Activated naive CD4-positive, alpha-beta T cell treated with anti-CD3 and anti-CD28 coated beads, Interleukin-2, amount 50 U/mL, for 16 hours (primary cell): ENCODE measurements around the gene GOLT1A.
"Not testable (repeated sequence)": the region's sequence is repeated elsewhere in the genome, so short reads cannot be mapped to it uniquely, and the experiment has no call there.

Experiments used
- DNase-seq: peaks from one replicate; pipeline ENCODE4 v3.0.0-alpha.2; 2020

Gene GOLT1A

DNA sequence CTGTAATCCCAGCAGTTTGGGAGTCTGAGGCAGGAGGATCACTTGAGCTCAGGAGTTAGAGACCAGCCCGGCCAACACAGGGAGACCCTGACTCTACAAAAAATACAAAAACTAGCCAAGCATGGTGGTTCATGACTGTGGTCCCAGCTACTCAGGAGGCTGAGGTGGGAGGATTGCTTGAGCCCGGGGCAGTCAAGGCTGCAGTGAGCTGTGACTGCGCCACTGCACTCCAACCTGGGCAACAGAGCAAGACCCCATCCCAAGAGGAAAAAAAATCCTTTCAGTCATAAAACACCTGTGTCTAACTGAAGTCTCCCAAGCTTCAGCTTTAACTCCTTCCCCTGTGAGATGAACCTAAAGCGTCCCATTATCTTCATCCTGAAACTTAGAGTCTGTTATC is 33.1 kb upstream of the GOLT1A start:
- no peak for DNase-seq

DNA sequence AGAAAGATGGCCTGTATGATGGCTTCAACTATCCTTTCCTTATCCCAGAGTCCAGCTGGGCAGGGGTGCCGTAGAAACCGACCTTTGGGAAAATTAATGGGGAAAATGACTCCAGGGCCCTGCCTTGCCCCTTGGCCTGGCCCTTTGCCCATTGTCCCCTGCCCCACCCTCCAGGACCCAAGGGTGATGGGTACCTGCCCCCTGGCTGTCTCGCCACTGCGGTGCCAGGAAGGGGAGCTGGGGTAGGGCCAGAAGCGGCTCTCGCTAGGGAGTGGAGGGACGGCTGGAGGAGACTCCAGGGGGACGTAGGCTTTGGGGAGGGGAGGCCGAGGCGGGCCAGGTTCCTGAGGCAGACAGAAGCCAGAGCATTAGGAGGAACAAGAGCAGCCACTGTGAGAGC is 29.1 kb upstream of the GOLT1A start:
- no peak for DNase-seq

DNA sequence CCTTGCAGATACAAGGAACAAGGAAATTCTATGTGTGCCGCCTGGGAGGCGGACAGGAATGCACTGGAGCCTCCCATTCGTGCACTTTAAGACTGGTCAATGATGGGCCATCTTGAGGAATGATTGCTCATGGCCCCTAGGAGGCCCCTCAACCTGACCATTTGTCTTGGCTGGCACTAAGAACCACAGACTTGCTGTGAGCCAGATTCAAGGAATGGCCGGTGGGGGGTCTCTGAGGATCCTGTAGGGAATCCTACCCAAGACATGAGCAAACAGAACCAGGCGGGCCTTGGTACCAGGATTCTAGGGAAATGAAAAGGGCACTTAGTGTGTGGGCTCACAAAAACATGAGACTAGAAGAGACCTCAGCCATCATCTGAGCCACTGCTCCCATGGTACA is 28.1 kb upstream of the GOLT1A start:
- DNase-seq, result no peak

DNA sequence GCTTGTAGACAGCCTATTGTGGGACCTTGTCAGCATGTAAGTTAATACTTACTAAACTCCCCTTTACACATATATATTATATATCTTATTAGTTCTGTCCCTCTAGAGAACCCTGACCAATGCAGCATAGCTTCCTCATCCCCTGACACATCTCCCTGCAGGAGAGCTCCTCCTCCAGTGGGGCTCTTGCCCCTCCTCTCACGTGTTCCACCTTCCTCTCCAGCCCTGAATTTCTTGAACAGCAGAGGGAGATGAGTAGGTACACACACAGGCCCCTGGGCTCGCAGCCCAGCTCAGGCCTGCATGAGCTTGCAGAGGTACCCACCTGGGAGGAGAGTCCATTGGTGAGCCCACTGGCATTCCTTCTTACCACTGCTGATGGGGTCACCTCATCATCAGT is 27.3 kb upstream of the GOLT1A start:
- no peak for DNase-seq

DNA sequence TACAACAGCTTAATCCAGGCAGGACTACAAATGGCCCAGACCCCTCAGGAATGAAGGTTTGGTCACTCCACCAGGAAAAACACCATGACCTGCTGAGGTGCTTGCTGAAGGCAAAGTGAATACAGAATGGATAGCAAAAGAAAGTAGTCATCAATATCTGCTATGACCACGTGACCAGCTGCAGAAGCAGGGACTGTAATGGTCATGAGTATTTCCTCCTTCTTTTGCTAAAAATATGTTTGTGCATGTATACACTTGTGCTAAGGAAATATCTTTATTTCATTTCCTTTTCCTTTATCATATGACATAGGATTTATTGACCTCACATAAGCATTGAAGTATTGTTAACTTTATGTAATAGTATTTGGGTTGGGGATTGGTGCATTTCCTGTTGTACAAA is 26.4 kb upstream of the GOLT1A start:
- no peak for DNase-seq

DNA sequence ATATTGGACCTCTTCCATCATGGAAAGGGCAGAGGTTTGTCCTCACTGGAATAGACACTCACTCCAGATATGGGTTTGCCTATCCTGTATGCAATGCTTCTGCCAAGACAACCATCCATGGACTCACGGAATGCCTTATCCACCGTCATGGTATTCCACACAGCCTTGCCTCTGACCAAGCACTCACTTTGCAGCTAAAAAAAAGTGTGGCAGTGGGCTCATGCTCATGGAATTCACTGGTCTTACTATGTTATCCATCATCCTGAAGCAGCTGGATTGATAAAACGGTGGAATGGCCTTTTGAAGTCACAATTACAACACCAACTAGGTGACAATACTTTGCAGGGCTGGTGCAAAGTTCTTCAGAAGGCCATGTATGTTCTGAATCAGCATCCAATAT is 25.6 kb upstream of the GOLT1A start:
- DNase-seq, result not testable (repeated sequence)

DNA sequence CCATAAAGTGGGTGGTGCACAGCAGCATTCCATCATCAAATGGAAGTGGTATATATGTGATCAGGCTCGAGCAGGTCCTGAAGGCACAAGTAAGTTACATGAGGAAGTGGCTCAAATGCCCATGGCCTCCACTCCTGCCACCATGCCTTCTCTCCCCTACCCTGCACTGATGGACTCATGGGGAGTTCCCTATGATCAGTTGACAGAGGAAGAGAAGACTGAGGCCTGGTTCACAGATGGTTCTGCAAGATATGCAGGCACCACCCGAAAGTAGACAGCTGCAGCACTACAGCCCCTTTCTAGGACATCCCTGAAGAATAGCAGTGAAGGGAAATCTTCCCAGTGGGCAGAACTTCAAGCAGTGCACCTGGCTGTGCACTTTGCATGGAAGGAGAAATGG is 24.7 kb upstream of the GOLT1A start:
- DNase-seq, result not testable (repeated sequence)

DNA sequence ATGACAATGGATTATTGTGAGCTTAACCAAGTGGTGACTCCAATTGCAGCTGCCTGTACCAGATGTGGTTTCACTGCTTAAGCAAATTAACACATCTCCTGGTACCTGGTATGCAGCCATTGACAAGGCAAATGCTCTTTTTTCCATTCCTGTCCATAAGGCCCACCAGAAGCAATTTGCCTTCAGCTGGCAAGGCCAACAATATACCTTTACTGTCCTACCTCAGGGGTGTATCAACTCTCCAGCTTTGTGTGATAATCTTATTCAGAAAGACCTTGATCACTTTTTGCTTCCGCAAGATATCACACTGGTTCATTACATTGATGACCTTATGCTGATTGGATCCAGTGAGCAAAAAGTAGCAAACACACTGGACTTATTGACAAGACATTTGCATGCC is 23.7 kb upstream of the GOLT1A start:
- DNase-seq, result not testable (repeated sequence)

DNA sequence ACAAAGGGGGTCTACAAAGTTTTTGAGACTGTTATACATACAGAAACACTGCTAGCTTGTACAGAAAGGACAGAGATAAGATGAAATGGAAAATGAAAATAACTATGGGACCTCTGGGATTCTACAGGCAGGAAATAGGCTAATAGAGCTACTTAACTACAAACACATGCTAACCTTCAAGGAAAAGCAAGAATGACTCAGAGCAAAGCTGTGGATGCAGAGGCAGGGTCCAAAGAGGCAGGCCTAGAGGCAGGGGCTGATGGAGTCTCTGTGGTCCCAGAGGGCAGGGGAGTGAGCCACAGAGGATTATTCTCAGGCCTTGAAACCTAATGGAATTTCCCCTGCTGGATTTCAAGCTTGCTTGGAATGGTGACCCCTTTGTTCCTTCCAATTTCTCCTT is 18.7 kb upstream of the GOLT1A start:
- DNase-seq, result no peak

DNA sequence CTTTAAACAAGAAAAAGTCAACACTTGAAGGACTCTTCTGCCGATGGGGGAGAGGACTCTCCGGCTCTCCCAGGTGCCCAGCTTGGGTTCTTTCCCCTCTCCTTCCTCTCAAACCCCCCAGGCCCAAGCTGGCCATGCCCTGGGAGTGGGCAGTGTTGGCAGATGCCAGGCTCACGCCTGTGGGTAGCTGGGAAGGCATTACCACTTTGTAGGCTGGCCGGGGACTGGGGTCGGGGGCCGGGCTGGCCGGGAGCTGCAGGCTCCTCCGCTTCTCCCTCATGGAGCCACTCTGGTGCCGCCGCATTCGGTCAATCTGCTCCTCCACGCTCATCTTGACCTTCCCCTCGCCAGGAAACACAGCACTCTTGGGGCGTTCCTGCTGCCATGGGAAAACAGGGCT is 16.4 kb upstream of the GOLT1A start:
- no peak for DNase-seq

DNA sequence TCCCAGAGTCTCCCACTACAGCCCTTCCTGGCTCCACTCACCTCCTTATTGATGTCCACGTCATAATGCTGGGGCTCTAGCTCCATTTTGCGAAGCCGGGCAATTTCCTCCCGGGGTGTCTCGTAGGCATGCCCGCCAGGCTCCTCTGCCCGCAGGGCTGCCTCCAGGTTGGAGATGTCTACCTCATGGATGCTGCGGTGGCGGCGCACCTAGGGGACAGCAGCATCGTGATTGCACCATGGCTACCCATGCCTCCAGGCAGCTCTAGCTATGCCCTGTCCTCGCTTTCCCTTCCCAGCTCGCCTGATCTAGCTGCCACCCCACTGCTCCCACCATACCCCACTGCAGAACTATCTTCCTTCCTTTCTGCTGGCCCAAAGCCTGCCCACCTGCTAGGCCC is 15.1 kb upstream of the GOLT1A start:
- DNase-seq, result no peak

DNA sequence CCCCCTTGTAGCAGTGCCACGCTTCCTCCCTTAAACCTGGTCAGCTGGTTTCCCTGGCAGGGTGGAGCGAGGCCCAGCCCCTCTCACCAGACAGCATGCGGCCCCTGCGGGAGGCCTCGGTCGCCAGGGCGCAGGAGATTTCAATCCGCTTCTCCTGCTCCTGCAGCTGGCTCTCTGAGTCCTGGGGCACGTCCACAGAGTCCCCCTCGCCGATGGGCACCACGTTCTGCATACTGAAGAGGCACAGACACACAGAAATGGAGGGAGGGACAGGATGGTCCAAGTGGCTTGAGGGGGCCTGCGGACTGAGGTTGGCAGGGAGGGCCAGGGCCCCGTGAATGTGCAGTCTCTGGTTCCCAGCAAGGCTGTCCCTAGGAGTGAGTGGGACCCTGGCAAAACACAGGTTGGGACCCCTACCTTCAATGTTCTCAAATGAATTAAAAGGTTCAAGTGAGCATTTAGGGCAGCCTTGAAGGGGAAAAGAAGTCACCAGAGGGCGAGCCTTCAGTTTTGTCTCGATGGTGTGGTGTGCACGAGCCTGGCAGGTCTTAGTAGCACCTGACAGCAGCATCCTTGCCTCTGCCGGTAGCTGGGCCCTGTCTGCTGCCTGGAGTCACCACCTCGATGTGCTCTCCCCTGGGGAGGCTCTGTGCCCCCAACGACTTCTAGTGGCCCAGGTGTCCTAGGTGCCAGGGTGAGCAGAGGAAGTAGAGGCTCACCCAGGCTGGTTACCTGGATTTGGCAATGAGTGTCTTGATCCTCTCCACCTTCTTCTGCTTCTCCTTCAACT is 14.4 kb upstream of the GOLT1A start:
- no peak for DNase-seq

DNA sequence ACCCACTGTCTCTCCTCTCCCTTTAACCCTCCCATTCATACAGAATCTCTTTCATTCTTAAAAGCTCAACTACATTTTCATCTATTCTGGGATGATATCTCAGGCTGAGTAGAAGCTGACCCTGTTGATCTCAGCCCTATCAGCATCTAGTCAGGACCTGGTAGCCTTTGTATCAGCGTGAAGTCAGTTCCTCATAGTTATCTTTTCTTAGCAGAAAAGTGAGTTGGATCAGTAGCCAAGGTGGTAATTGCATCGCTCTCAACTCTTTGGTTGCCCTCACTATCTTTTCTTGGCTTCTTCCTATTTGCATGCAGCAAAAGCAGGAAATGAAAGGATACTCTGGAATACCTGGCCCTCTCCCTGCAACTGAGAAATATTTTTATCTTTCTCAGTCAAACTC is 13.6 kb upstream of the GOLT1A start:
- no peak for DNase-seq

DNA sequence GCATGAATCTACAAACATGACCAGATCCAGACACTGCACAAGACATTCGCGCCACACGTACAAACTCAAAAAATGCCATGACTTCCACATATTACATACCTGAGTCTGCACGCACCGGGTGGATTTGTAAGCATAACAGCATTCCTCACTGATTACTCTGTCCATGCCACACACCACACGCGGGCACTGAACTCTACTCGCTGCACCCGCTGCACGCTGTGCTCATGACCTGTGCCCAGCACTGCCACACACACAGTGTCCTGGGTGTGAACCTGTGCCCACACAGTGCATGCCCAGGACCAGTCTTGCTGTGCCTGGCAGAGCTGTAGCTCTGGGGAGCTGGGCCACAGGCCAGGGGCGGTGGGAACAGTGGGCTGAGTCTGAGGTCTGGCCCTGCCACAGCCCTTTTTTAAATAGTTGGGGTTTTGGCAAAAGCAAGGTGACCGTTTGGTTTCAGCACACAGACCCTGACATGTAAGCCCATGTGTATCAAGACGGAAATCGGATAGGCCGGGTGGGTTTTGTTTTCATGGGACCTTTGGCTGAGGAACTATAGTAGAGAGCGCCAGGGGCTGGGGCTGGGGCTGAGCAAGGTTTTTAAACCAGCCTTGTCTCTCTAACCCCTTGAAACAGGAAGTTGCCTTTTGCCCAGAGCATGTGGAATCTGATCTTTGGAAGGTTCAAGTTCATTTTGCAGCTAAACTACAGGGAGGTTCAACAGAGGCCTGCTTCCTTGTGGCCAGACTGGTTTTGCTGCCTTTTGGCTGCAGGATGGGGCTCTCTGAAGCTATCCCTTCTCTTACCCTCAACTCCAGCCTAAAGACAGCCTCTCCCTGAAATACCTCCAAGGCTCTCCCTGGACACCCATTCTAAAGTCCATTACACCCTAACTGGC is 12.3 kb upstream of the GOLT1A start:
- DNase-seq, result no peak

DNA sequence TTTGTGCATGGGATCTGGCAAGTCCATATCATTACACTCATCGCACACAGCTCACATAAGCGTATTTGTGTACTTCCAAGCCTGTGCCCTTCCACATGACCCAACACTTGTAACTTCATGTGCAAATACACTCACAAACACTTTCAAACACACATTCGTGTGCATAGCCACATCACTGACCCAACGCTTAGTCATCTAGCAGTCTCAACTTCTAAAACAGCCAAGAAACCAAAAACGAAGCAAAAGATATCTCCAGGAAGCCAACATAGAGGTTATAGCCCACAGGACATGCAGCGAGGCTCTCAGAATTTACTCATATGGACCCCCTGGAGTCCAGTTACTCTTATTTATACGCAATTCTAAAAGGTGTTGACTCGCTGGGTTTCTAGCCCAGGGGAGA is 10.9 kb upstream of the GOLT1A start:
- no peak for DNase-seq

DNA sequence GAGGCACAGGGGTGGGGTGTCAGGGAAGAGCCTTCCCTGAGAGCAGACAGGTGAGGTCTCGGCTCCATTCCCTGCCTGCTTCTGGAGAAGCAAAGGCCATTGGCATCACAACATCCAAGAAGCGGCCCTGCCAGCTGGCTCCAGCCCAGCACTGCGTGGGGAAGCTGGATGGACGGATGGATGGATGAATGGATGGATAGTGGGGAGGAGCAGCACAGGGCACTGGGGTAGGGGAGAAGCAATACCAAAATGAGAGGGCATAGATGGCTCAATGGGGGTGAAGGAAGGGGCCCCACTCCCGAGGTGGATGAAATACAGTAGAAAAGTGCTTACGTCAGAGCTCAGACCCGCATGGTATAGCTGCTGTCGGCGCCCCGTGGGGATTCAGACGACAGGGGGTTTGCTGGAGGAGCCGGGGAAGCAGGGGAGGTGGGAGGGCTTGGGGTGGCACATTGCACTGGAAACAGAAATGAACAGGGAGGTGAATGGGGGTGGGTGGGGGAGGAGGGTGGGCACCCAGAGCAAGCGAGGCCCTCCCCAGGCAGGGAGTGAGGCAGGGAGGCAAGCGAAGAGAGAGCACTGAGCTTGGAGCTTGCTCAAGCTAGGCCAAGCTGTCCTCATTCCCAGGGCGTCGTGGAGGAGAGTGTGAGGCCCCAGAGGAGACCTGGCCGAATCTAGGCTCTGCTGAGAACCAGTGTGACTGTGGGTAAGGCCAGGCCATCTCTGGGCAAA is 9.5 kb upstream of the GOLT1A start:
- no peak for DNase-seq

DNA sequence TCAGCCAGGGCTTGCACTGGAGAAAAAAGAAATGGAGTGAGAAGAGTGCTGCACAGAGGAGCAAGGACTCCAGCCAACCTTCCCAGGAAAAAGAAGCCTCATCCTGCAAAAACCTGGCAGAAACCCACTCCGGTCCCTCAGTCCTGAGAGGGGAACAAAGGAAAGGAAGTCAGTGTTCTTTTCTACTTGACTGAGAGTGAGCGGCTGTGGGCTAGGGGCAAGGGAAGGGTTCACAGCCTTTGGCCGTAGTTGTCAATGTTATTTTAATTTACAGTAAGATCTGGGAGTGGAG is 8.9 kb upstream of the GOLT1A start:
- no peak for DNase-seq

DNA sequence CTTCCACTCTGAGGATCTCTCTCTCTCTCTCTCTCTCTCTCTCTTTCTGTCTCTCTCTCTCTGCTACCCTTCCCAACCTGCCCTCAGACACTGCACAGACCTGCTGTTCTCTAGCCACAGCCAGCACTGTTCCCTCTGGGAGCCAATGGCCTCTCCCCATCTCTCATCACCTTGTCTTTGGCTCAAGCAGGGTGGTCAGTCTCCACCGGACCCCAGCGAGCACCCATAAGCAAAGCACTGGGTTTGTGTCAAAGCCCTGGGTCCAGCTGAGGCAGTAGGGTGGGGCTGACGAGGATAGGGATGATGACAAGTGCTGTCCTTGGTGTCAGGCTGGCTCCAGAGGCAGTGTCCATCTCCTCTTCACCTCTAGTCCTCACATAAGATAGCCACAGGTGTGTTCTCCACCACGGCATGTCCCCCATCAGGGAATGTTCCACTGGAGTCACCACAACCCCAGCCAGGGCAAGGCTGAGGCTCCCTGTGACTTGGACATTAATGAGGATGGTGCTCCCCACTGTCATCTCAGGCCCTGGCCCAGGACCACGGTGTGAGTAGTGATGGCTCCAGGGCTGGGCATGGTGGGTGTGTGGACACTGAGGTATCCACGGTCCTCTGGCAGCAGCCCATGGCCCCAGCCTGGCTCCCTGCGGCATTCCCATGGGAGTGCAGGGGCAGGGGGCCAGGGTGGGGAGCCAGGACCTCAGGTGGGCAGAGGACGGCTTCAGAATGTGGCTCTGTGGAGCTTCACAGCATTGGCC is 8.4 kb upstream of the GOLT1A start:
- DNase-seq, result no peak

DNA sequence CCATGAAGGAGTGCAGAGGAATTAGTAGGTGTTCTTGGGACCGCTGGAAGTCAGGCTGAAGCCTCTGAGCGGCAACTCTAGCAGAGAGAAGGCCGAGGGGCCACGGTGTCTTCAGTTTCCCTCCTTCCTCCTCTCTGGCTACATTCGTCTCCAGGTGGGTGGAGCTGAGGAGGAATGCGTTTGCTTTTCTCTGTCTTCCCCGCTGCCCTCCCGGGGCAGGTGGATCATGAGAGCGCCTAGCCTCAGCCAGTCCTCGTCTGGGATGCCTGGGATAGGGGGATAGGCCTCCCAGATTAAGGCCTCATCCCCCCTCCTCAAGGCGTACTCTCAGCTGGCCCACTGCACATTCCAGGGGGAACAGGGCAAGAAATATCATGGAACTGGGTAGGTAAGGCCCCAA is 7.5 kb upstream of the GOLT1A start:
- DNase-seq, result no peak

DNA sequence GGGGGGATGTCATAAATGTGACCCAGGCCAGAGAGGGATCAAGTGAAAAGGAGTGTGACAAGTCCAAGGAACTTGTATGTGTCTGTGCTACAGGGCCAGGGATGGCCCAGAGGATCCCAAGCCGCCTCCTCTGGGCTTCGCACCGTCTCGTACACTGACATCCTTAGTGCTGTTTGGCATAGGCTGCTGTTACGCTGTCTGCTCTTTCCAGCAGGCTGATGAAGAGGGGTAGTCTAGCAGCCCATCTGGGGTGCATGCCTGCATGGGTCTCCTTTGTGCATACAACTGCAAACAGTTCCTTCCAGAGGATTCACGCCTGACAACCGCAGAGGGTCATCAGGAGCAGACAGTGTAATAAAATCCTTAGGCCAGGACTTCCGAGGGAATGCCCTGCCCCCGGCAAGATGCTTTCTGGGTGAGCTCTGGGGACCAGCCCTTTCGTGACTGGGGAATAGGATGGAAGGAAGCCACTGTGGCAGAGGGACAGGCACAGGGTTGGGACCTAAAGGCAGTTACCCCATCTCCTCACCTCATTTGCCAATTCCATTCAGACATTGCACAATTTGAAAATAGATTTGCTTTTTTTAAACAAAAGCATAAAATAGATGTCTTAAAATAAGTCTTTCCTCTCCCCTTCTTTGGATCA is 6.3 kb upstream of the GOLT1A start:
- DNase-seq, result no peak

DNA sequence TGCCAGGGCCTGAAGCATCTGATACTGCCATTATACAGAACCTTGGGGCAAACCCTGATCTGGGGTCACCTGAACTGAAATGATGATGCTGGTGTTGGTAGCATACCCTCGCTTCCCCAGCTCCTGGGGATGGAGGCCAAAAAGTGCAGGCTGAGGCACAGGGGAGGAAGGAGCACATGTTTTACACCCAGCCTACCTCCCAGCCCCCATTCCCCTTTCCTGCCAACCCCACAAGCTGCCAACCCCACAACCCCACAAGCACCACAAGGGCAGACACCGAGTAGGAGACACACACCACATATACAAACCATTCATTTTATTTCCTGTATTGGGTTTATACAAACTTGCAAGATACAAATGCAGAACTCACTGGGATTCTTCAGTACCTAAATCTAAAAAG is 4.8 kb upstream of the GOLT1A start:
- DNase-seq, result no peak

DNA sequence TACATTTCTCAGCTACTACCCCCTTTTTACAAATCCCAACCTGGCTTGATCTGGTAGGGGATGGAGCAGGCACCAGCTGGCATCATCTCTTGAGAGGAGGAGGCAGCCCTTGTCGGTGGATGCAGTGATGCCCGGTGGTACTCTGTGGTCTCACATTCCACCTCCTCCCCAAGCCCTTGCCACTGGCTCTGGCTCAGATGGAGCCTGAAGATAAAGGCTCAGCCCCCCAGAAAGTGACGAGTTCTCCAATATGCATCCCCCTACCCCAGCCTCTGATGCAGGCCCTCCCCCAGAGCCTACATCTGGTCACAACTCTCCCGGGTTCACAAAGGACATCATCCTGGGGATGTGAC is 3.8 kb upstream of the GOLT1A start:
- no peak for DNase-seq
